Measurements from ENCODE around the gene ZHX3.

ZHX3 gene

GRCh38 chr20:41152108-41152757 lies 165.3 kb downstream of the ZHX3 start:
- peaks cover 57% of the 10 kb centered on the region for H3K4me1 Mint-ChIP-seq
- peak overlapping the region; percentile 47 for H3K27ac Mint-ChIP-seq
- no peaks in the 10 kb centered on the region for H3K27me3 Mint-ChIP-seq
- no peak overlapping the region for H3K4me3 Mint-ChIP-seq
- no peak for ATAC-seq
- peaks cover 6% of the 10 kb centered on the region for H3K36me3 Mint-ChIP-seq
- H3K9me3 Mint-ChIP-seq: no peaks in the 10 kb centered on the region

- Mint-ChIP-seq H3K4me3 (no peak overlapping the region), H3K27ac (no peak overlapping the region), H3K9me3 (no peaks in the 10 kb centered on the region), H3K36me3 (peaks cover 10% of the 10 kb centered on the region), H3K4me1 (peaks cover 57% of the 10 kb centered on the region), H3K27me3 (no peaks in the 10 kb centered on the region)
- ATAC-seq: no peak
These were observed 166.2 kb downstream of the ZHX3 start for GRCh38 chr20:41151134-41151869.

DNA sequence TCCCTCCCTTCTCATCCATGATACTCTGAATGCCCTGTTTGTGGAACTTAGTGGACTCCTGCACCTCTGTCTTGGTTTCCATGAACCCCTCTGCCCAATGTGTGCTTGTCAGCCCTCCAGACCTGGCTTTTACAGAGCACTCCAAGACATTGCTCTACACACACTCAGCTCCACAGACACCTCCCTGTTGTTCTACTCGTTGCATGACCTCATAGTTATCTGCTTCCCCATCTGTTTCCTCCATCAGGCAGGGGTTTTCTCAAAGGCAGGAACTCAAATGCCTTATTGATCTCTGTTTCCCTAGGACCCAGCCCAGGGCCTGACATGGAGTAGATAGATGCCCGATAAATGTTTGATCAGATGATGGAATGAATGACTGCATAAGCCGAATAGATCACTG lies 166.9 kb downstream of the ZHX3 start:
- peaks cover 12% of the 10 kb centered on the region for H3K36me3 Mint-ChIP-seq

DNA sequence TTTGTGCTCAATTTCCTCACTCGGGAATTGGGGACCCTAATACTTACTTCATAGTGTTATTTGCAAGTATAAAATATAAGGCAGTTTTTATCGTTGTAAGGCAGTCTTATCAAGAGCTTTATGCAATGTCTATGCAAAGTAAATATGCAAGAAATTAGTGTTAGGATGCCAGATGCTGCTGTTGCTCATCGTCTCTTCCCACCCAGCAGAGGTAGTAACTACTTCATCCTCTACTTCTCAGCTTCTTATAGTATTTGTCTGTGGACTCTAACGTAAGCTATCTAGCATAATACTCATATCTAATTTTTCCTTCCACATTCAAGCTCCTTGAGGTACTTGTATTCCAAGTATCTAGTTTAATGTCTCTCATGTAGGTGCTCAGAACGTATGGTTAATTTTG lies 168.6 kb downstream of the ZHX3 start:
- Mint-ChIP-seq H3K4me3 (no peak overlapping the region), H3K9me3 (no peaks in the 10 kb centered on the region), H3K27me3 (no peaks in the 10 kb centered on the region), H3K4me1 (peaks cover 57% of the 10 kb centered on the region), H3K36me3 (peaks cover 12% of the 10 kb centered on the region), H3K27ac (no peak overlapping the region)
- ATAC-seq: no peak

More for the DNA sequence above, 166.9 kb downstream of the ZHX3 start:
- no peak overlapping the region for H3K4me3 Mint-ChIP-seq
- H3K27me3 Mint-ChIP-seq: no peaks in the 10 kb centered on the region
- no peaks in the 10 kb centered on the region for H3K9me3 Mint-ChIP-seq
- no peak for ATAC-seq
- peaks cover 60% of the 10 kb centered on the region for H3K4me1 Mint-ChIP-seq
- H3K27ac Mint-ChIP-seq: no peak overlapping the region

DNA sequence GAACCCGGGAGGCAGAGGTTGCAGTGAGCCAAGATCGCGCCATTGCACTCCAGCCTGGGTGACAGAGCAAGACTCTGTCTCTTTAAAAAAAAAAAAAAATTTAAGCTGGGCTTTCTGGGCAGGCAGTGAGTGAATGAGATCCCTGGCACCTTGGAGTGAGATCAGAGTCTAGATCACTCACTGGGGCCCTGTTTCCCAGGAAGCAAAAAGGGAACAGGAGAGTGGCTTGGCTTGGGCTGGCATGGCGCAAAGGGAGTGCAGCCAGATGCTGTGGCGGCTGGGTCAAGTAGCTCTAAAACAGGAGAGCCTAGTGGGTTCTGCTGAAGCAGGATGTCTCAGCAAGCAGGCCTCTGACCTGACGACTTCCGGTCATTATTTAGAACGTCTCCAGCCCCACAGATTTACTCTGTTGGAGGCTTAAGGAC lies 169.8 kb downstream of the ZHX3 start:
- no peak for ATAC-seq
- peaks cover 12% of the 10 kb centered on the region for H3K36me3 Mint-ChIP-seq
- no peak overlapping the region for H3K4me3 Mint-ChIP-seq
- H3K4me1 Mint-ChIP-seq: peaks cover 60% of the 10 kb centered on the region
- no peaks in the 10 kb centered on the region for H3K9me3 Mint-ChIP-seq
- no peak overlapping the region for H3K27ac Mint-ChIP-seq
- H3K27me3 Mint-ChIP-seq: no peaks in the 10 kb centered on the region

DNA sequence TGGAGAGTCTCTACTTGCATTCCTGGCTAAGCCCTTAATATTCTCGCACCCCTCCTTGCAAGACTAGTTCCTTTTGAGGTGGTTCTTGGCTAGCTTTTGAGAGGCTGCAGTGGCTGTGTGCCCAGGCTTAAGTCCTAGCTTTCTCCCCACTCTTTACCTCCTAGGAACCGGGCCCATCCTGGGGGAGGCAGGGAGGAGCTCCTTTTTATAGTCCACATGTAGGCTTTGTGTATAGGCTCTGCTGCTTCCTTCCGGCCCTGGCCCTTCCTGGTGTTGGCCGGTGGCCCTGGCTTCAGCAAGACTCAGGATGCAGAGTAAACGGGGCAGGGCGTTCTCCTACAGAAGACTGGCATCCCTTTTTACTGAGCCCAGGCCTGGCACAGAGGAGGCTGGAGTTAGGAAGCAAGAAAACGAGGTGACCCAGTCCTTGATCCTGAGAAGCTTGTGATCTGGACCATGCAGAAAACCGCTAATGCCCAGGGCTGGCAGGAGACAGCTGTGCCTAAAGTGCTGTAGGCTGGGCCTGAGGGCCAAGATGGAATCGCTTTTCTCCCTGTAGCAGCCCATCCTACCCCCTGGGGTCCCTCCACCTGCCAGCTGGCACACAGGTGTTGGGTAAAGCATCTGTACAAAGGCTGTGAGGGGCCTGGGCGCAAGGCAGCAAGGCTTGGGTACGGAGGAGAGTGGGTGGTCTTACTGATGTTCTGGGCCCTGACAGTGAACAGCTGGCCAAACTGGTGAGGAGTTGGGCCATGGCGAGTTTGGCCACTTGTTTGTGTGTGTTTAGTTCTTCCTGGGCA lies 171.5 kb downstream of the ZHX3 start:
- Mint-ChIP-seq H3K36me3 (peaks cover 12% of the 10 kb centered on the region), H3K4me1 (peaks cover 71% of the 10 kb centered on the region), H3K27ac (peak overlapping the region; percentile 50), H3K4me3 (no peak overlapping the region), H3K27me3 (no peaks in the 10 kb centered on the region), H3K9me3 (no peaks in the 10 kb centered on the region)
- no peak for ATAC-seq

DNA sequence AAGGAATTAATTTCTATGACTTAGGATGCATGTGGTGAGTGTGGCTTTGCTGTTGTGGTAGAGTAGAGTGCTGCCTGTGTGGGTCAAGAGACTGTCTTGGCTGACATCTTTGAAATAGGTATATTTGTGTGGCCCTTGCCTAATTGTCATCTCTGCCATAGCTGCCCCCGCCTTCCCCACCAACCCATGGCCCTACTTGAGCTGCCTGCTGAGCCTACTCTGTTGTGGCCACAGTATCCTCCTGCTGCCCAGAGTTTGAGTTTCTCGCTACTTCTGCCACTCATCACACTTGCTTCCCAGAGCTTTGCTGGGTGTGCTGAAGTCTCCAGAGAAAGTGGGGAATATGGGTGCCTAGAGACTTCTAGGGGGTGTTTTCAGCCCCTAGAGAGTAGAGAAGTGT lies 172.2 kb downstream of the ZHX3 start:
- ATAC-seq: no peak
- Mint-ChIP-seq H3K9me3 (no peaks in the 10 kb centered on the region), H3K4me3 (no peak overlapping the region), H3K27ac (no peak overlapping the region), H3K36me3 (peaks cover 12% of the 10 kb centered on the region), H3K27me3 (no peaks in the 10 kb centered on the region), H3K4me1 (peaks cover 71% of the 10 kb centered on the region)

GRCh38 chr20:41143354-41143753 lies 174.2 kb downstream of the ZHX3 start:
- ATAC-seq: no peak
- Mint-ChIP-seq H3K27me3 (no peaks in the 10 kb centered on the region), H3K4me1 (peaks cover 81% of the 10 kb centered on the region), H3K27ac (peak overlapping the region; percentile 61), H3K9me3 (no peaks in the 10 kb centered on the region), H3K4me3 (no peak overlapping the region), H3K36me3 (peaks cover 6% of the 10 kb centered on the region)

DNA sequence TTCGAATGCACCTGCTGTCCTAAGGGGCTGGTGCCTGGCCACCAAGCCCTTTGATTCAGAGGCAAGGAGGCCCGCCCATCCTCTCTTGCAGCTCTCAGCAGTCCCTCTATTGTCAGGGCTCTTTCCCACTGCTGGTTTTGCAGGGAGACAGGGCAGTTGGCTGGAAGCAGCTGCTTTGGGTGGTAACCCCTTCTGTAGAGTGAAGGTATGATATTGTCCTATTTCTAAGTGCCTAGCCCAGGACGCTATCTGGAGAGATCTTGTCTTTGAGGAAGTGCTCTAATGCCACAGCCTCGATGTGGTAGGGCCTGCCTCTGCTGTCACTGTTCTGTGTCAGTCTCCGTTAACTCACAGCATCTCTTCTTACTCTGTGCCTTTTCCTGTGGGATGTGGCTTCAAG lies 174.6 kb downstream of the ZHX3 start:
- Mint-ChIP-seq H3K4me3 (no peak overlapping the region), H3K9me3 (no peaks in the 10 kb centered on the region), H3K4me1 (peaks cover 85% of the 10 kb centered on the region), H3K36me3 (peaks cover 6% of the 10 kb centered on the region), H3K27me3 (no peaks in the 10 kb centered on the region), H3K27ac (peak overlapping the region; percentile 61)
- peak; percentile 61 for ATAC-seq

- peaks cover 6% of the 10 kb centered on the region for H3K36me3 Mint-ChIP-seq
- no peak for ATAC-seq
- H3K4me3 Mint-ChIP-seq: no peak overlapping the region
- H3K9me3 Mint-ChIP-seq: no peaks in the 10 kb centered on the region
- no peaks in the 10 kb centered on the region for H3K27me3 Mint-ChIP-seq
- peak overlapping the region; percentile 67 for H3K27ac Mint-ChIP-seq
- peaks cover 84% of the 10 kb centered on the region for H3K4me1 Mint-ChIP-seq
These were observed 175.3 kb downstream of the ZHX3 start for GRCh38 chr20:41142245-41142644.

GRCh38 chr20:41141153-41141815 lies 176.2 kb downstream of the ZHX3 start:
- ATAC-seq: no peak
- no peaks in the 10 kb centered on the region for H3K27me3 Mint-ChIP-seq

DNA sequence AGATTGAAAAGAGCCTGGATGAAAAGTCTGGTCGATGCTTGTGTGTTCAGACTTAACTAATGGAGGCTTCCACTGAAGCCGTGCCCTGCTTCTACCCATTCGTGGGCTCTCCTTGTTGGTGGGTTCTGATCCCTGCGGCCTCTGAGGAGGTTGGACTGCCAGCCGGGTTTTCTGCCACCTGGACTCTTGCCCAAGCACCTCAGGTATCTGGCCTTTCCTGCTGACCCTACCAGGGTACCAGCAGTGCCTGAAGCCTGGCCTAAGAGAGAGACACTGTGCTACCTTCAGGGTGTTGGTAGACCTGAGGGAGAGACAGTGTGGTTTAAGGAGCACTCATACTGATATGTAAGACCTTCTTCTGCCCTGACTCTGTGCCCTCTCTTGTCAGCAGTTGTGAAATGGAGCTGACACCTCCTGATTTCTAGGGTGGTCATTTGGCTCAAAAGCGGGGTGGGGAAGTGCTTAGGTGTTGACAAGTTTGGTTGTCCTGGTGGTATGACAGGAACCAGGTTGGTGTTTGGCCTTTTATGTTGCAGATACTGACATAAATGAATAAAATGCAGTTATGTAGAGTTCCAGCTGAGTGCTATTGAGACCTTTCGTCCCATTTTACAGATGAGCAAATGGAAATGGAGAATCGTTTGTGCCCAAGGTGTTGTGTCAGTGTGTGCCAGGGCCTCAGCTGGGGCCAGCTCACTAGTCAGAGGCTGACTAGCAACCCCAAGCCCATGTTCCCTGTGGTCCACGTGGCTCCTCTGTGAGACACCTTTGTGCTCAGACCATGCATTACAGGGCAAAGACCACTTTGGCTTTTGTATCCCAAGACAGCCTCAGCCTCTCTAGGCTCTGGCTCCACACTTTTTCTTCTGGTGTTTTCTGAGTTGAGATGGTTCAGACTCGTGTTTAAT lies 177.1 kb downstream of the ZHX3 start:
- Mint-ChIP-seq H3K4me3 (no peak overlapping the region), H3K4me1 (peaks cover 78% of the 10 kb centered on the region), H3K27ac (peak overlapping the region; percentile 67), H3K9me3 (no peaks in the 10 kb centered on the region), H3K36me3 (no peaks in the 10 kb centered on the region), H3K27me3 (no peaks in the 10 kb centered on the region)
- no peak for ATAC-seq

More at GRCh38 chr20:41141153-41141815, 176.2 kb downstream of the ZHX3 start:
- Mint-ChIP-seq H3K4me3 (no peak overlapping the region), H3K36me3 (peaks cover 1% of the 10 kb centered on the region), H3K4me1 (peaks cover 78% of the 10 kb centered on the region), H3K27ac (peak overlapping the region; percentile 67), H3K9me3 (no peaks in the 10 kb centered on the region)

DNA sequence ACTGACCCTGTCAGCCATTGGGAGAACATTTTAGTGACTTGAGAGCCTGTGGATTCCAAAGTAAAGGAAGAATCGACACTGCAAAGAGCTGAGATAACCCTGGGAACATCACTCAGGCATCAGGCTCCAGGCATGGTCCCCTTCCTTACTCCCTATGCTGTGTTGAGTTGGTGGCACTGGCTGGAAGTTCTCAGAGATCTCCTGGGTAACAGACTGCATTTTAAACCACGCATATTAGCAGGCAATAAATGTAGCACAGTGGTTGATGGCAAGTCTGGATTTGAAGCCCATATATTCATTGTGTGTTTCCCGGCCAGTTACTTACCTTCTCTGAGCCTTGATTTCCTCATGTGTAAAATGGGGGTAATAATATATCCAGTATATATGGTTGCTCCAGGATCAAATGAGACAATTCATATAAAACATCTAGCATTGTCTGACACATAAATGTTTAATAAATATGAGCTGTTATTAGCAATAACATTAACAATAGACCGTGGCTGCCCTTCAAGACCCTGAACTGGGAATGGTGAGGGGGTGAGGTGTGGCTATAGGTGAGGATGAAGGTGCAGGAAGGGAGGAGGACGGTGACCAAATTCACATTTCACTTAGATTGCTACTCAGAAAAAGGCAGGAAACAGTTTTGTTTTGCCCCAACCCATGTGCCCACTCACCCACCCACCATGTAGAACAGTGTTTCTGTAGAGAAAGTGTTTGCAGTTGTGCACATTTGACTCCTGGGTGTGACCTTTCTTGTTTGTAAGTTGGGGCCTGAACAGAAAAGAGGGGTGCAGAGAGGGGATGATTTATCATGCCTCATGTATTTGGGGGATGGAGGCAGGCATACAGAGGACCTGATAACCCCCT lies 178.1 kb downstream of the ZHX3 start:
- Mint-ChIP-seq H3K27ac (peak overlapping the region; percentile 67), H3K36me3 (no peaks in the 10 kb centered on the region), H3K4me1 (peaks cover 80% of the 10 kb centered on the region), H3K27me3 (no peaks in the 10 kb centered on the region), H3K4me3 (peak overlapping the region; percentile 79), H3K9me3 (no peaks in the 10 kb centered on the region)
- no peak for ATAC-seq

Measured in stimulated activated memory B cell treated with anti-CD40 and anti-IgM and Interleukin-4, amounts not matched to agents 10 μg/mL and 1 μg/mL and 100 μg/mL, for 72 hours (primary cell).